IMR-90 (cell line): ENCODE data around the gene KCNC2. TPM values are rescaled to one million over a fixed set of nuclear protein-coding genes. Genes with fewer than 3 reads are reported as not detected.

Source experiments
- ATAC-seq: fragments of 200-7000 bp; cut with Tn5 transposase; 2 replicates; pipeline ENCODE4 v1.9.1; 2020; ENCODE audit warnings: low read depth, mild to moderate bottlenecking, moderate library complexity
- BruUV-seq: library from RNA; stranded (reverse); fragments of 400-500 nt; replicated peaks from 2 replicates; lab custom pipeline; 2021; lab: Mats Ljungman, UMichigan
- CTCF ChIA-PET: fragments of 300-600 bp; formaldehyde crosslinking; extraction: SDS; loops from one replicate; lab custom pipeline; 2021; ENCODE audit warnings: antibody characterized with exemption; lab: Yijun Ruan, JAX
- POLR2A ChIA-PET: fragments of 300-600 bp; sonication (Branson Sonifier 250); formaldehyde crosslinking; loops from one replicate; lab custom pipeline; 2022; ENCODE audit warnings: antibody characterized with exemption; ENCODE audit not compliant: unreplicated experiment; lab: Charles Lee
- DNase-seq: peaks from one replicate; pipeline ENCODE4 v3.0.0; 2013
- H2AFZ ChIP-seq: replicated peaks from 2 replicates; pipeline ENCODE3; 2013; ENCODE audit warnings: low read length, mild to moderate bottlenecking; ENCODE audit not compliant: poor library complexity
- H2AK5ac ChIP-seq: 2 replicates; pipeline ENCODE4 v1.6.1; 2013; ENCODE audit warnings: low read depth, low read length, inconsistent platforms
- H2AK9ac ChIP-seq: replicated peaks from 2 replicates; pipeline ENCODE3; 2013; ENCODE audit warnings: mild to moderate bottlenecking, low read depth, low read length, moderate library complexity; ENCODE audit not compliant: poor library complexity
- H2BK120ac ChIP-seq: 2 replicates; pipeline ENCODE4 v1.6.1; 2013; ENCODE audit warnings: low read depth, low read length, inconsistent platforms
- H2BK15ac ChIP-seq: 3 replicates; pipeline ENCODE4 v1.6.1; 2013; ENCODE audit warnings: low read depth, low read length, inconsistent platforms
- H2BK20ac ChIP-seq: 2 replicates; pipeline ENCODE4 v1.6.1; 2013; ENCODE audit warnings: low read depth, mild to moderate bottlenecking, inconsistent platforms, low read length, moderate library complexity
- H2BK5ac ChIP-seq: 2 replicates; pipeline ENCODE4 v1.6.1; 2013; ENCODE audit warnings: mild to moderate bottlenecking, low read depth, low read length, inconsistent platforms; ENCODE audit not compliant: poor library complexity, severe bottlenecking
- H3K14ac ChIP-seq: replicated peaks from 2 replicates; pipeline ENCODE4 v1.6.1; 2013; ENCODE audit warnings: low read depth, low read length, inconsistent platforms
- H3K18ac ChIP-seq: 2 replicates; pipeline ENCODE4 v1.6.1; 2013; ENCODE audit warnings: low read depth, low read length, control low read depth
- H3K23ac ChIP-seq: 2 replicates; pipeline ENCODE4 v1.6.1; 2013; ENCODE audit warnings: low read depth, low read length, inconsistent platforms
- H3K27ac ChIP-seq: 2 replicates; pipeline ENCODE4 v1.5.1; 2013; ENCODE audit warnings: mild to moderate bottlenecking, control low read depth, low read length; ENCODE audit not compliant: insufficient read depth
- H3K27me3 ChIP-seq: 2 replicates; pipeline ENCODE4 v1.6.1; 2013; ENCODE audit warnings: low read length; ENCODE audit not compliant: control insufficient read depth, insufficient read depth
- H3K36me3 ChIP-seq: 2 replicates; pipeline ENCODE4 v1.6.1; 2013; ENCODE audit warnings: low read length, mixed read lengths; ENCODE audit not compliant: control insufficient read depth, insufficient read depth
- H3K4ac ChIP-seq: 2 replicates; pipeline ENCODE4 v1.6.1; 2013; ENCODE audit warnings: low read depth, low read length, inconsistent platforms
- H3K4me1 ChIP-seq: 2 replicates; pipeline ENCODE4 v1.6.1; 2013; ENCODE audit warnings: low read length, mixed read lengths; ENCODE audit not compliant: control insufficient read depth, insufficient read depth
- H3K4me2 ChIP-seq: 2 replicates; pipeline ENCODE4 v1.6.1; 2013; ENCODE audit warnings: low read depth, mild to moderate bottlenecking, control low read depth, low read length, moderate library complexity
- H3K4me3 ChIP-seq: 2 replicates; pipeline ENCODE4 v1.5.1; 2013; ENCODE audit warnings: low read depth, mild to moderate bottlenecking, control low read depth, low read length, moderate library complexity; ENCODE audit not compliant: insufficient read depth
- H3K56ac ChIP-seq: 2 replicates; pipeline ENCODE4 v1.6.1; 2013; ENCODE audit warnings: low read length, inconsistent platforms; ENCODE audit not compliant: insufficient read depth; ENCODE audit errors: extremely low read depth
- H3K79me1 ChIP-seq, 2 experiments: 2 replicates each; pipeline ENCODE4 v1.6.1; 2013; ENCODE audit warnings: low read length in 2 of 2, inconsistent platforms in 1 of 2, low read depth in 1 of 2
- H3K9ac ChIP-seq: 2 replicates; pipeline ENCODE4 v1.6.1; 2013; ENCODE audit warnings: low read depth, low read length, control low read depth
- H3K9me1 ChIP-seq: 2 replicates; pipeline ENCODE4 v1.6.1; 2013; ENCODE audit warnings: low read length, inconsistent platforms; ENCODE audit not compliant: insufficient read depth
- H3K9me3 ChIP-seq: 2 replicates; pipeline ENCODE4 v1.6.1; 2013; ENCODE audit warnings: low read length; ENCODE audit not compliant: control insufficient read depth, insufficient read depth
- H4K20me1 ChIP-seq: 2 replicates; pipeline ENCODE4 v1.6.1; 2013; ENCODE audit warnings: low read length, inconsistent platforms; ENCODE audit not compliant: insufficient read depth
- H4K5ac ChIP-seq: 2 replicates; pipeline ENCODE4 v1.6.1; 2013; ENCODE audit warnings: mild to moderate bottlenecking, low read depth, low read length, control low read depth
- H4K8ac ChIP-seq, 2 experiments: 2 replicates each; pipeline ENCODE4 v1.6.1; 2013; ENCODE audit warnings: low read depth in 2 of 2, low read length in 2 of 2, control low read depth in 1 of 2, inconsistent platforms in 1 of 2
- H4K91ac ChIP-seq: 2 replicates; pipeline ENCODE4 v1.6.1; 2013; ENCODE audit warnings: low read depth, low read length, inconsistent platforms; ENCODE audit not compliant: insufficient read depth
- BHLHE40 ChIP-seq: fragments of 150-350 bp; IDR thresholded peaks from 2 replicates; pipeline ENCODE4 v1.6.1; 2016; ENCODE audit warnings: mild to moderate bottlenecking, low read depth, low read length
- CEBPB ChIP-seq: IDR thresholded peaks from 2 replicates; pipeline ENCODE4 v1.6.1; 2012; ENCODE audit warnings: low read depth, low read length, improper control_type of control experiment
- CHD1 ChIP-seq: IDR thresholded peaks from 2 replicates; pipeline ENCODE4 v1.6.1; 2012; ENCODE audit warnings: low read depth, low read length, improper control_type of control experiment
- CTCF ChIP-seq: conservative IDR thresholded peaks from 2 replicates; pipeline ENCODE4 v1.5.1; 2012; ENCODE audit warnings: mild to moderate bottlenecking, low read depth, low read length, improper control_type of control experiment
- ELK1 ChIP-seq: fragments of 150-350 bp; IDR thresholded peaks from 2 replicates; pipeline ENCODE4 v1.6.1; 2016; ENCODE audit warnings: low read depth, mild to moderate bottlenecking, low read length, moderate library complexity, borderline replicate concordance
- FOS ChIP-seq: fragments of 150-350 bp; IDR thresholded peaks from 2 replicates; pipeline ENCODE4 v1.6.1; 2016; ENCODE audit warnings: low read depth, low read length
- MAFK ChIP-seq: IDR thresholded peaks from 2 replicates; pipeline ENCODE4 v1.6.1; 2012; ENCODE audit warnings: low read depth, low read length, improper control_type of control experiment
- MAZ ChIP-seq: IDR thresholded peaks from 2 replicates; pipeline ENCODE4 v1.6.1; 2012; ENCODE audit warnings: low read depth, mild to moderate bottlenecking, low read length, improper control_type of control experiment, moderate library complexity, borderline replicate concordance
- MXI1 ChIP-seq: IDR thresholded peaks from 2 replicates; pipeline ENCODE4 v1.6.1; 2012; ENCODE audit warnings: low read depth, mild to moderate bottlenecking, low read length, moderate library complexity, borderline replicate concordance
- NFE2L2 ChIP-seq: fragments of 150-350 bp; IDR thresholded peaks from 2 replicates; pipeline ENCODE4 v1.6.1; 2016; ENCODE audit warnings: low read depth, mild to moderate bottlenecking, low read length
- POLR2A ChIP-seq: IDR thresholded peaks from 2 replicates; pipeline ENCODE4 v1.6.1; 2012; ENCODE audit warnings: mild to moderate bottlenecking, low read depth, low read length
- RAD21 ChIP-seq: IDR thresholded peaks from 2 replicates; pipeline ENCODE4 v1.6.1; 2012; ENCODE audit warnings: low read length, improper control_type of control experiment
- RCOR1 ChIP-seq: IDR thresholded peaks from 2 replicates; pipeline ENCODE4 v1.6.1; 2012; ENCODE audit warnings: mild to moderate bottlenecking, low read length, improper control_type of control experiment; ENCODE audit not compliant: insufficient replicate concordance
- RFX5 ChIP-seq: IDR thresholded peaks from 2 replicates; pipeline ENCODE4 v1.8.0; 2012; ENCODE audit warnings: low read depth, mild to moderate bottlenecking, low read length, moderate library complexity
- SMC3 ChIP-seq: fragments of 150-350 bp; IDR thresholded peaks from 2 replicates; pipeline ENCODE4 v1.6.1; 2016; ENCODE audit warnings: low read depth, mild to moderate bottlenecking, antibody characterized with exemption, low read length, moderate library complexity
- USF2 ChIP-seq: fragments of 150-350 bp; IDR thresholded peaks from 2 replicates; pipeline ENCODE4 v1.6.1; 2017; ENCODE audit warnings: mild to moderate bottlenecking, antibody characterized with exemption, low read length, low read depth
- WGBS, 2 experiments: methylation state at CpG; one replicate each; pipeline versions ENCODE4 v1.1.5 to v1.1.7; 2013; ENCODE audit warnings: missing lambda C conversion rate in 2 of 2; ENCODE audit not compliant: insufficient read length in 1 of 2; ENCODE audit errors: extremely low coverage in 2 of 2; 5-methylcytosine and 5-hydroxymethylcytosine counted together
- dilution Hi-C: fragments of 300-500 bp; cut with HindIII; formaldehyde crosslinking; loops from one replicate; pipeline ENCODE4 v1.14.3; 2018; ENCODE audit warnings: low sequenced_read_pairs; ENCODE audit not compliant: unreplicated experiment
- in situ Hi-C: fragments of 300-500 bp; cut with MboI; formaldehyde crosslinking; loops from 3 replicates; pipeline ENCODE4 v1.14.3; 2019; ENCODE audit warnings: low sequenced_read_pairs, inconsistent platforms, mixed read lengths
- intact Hi-C: fragments of 100-400 bp; cut with micrococcal nuclease; formaldehyde crosslinking; loops from 2 replicates; pipeline ENCODE4 v1.10.0; 2022
- polyA plus RNA-seq, 3 experiments: library from polyadenylated mRNA; depleted of rRNA; stranded (reverse); fragments of >200 nt; gene quantifications; 2 replicates each; pipeline ENCODE4 v1.2.3, GENCODE V29; 2012; ENCODE audit warnings: low replicate concordance in 1 of 3
- total RNA-seq: library from RNA; depleted of rRNA; stranded (reverse); fragments of >200 nt; gene quantifications from 2 replicates; pipeline ENCODE4 v1.2.3, GENCODE V29; 2012

Gene KCNC2
- total and polyA plus RNA-seq, 2 of the 4 experiments (the other 2 are of a cell fraction) = not detected

GRCh38 chr12:75103822-75104221, 105.8 kb downstream of the KCNC2 start:
- no peaks in the 10 kb centered on the region for H3K9me3 ChIP-seq
- intact Hi-C loops (no loop called here), in situ Hi-C loops (no loop called here), dilution Hi-C loops (no loop called here)
- 85% methylated on average over 5 of the region's 6 CpGs; no CpG with 5 or more reads in 1 of the 2 experiments for WGBS, 2 experiments
- H3K14ac ChIP-seq = no peak overlapping the region
- no peak overlapping the region for H2BK20ac ChIP-seq
- no peak overlapping the region for H3K4me3 ChIP-seq
- no peak for DNase-seq
- no peak overlapping the region for H3K23ac ChIP-seq
- TF ChIP-seq SMC3 (no peak), POLR2A (no peak), CTCF (no peak), MAZ (no peak), FOS (no peak), NFE2L2 (no peak), USF2 (no peak), MXI1 (no peak), RAD21 (no peak), ELK1 (no peak), BHLHE40 (no peak), RCOR1 (no peak), MAFK (no peak), CHD1 (no peak), RFX5 (no peak), CEBPB (no peak)
- H4K20me1 ChIP-seq = no peaks in the 10 kb centered on the region
- H2AK5ac ChIP-seq = no peak overlapping the region
- H3K9ac ChIP-seq = no peak overlapping the region
- no peak overlapping the region for H4K8ac ChIP-seq
- no peak overlapping the region for H4K91ac ChIP-seq
- no peak overlapping the region for H2AK9ac ChIP-seq
- H2AFZ ChIP-seq = no peak overlapping the region
- H3K9me1 ChIP-seq = no peaks in the 10 kb centered on the region
- ChIA-PET POLR2A (no interaction called here), CTCF (no interaction called here)
- no peak overlapping the region for H3K27ac ChIP-seq
- H3K56ac ChIP-seq = no peak overlapping the region
- BruUV-seq = no TSS peak
- H3K79me1 ChIP-seq = no peaks in the 10 kb centered on the region
- H2BK120ac ChIP-seq = no peak overlapping the region
- no peak overlapping the region for H2BK5ac ChIP-seq
- H3K4ac ChIP-seq = no peak overlapping the region
- no peak overlapping the region for H2BK15ac ChIP-seq
- no peak overlapping the region for H4K5ac ChIP-seq
- no peak overlapping the region for H3K18ac ChIP-seq
- no peak overlapping the region for H3K4me2 ChIP-seq
- no peak for ATAC-seq
- no peaks in the 10 kb centered on the region for H3K27me3 ChIP-seq
- H3K36me3 ChIP-seq = no peaks in the 10 kb centered on the region
- H3K4me1 ChIP-seq = no peaks in the 10 kb centered on the region
